Lower leg skin (tissue), 3 donors: ENCODE results near the gene FTSJ3.

Experiments used
- POLR2A ChIP-seq, 2 donors: fragments of 450-650 bp; IDR thresholded peaks; one replicate each; pipeline ENCODE4 v1.6.1; 2016 to 2017; ENCODE audit warnings: antibody characterized with exemption in 2 of 2, mild to moderate bottlenecking in 1 of 2, moderate library complexity in 1 of 2
- TF ChIP-seq, protein P1 (sequence below), 3 donors: fragments of 450-650 bp; IDR thresholded peaks; one replicate each; pipeline ENCODE4 v1.5.1; 2016; ENCODE audit warnings: antibody characterized with exemption in 3 of 3, mild to moderate bottlenecking in 3 of 3, moderate library complexity in 2 of 3

DNA sequence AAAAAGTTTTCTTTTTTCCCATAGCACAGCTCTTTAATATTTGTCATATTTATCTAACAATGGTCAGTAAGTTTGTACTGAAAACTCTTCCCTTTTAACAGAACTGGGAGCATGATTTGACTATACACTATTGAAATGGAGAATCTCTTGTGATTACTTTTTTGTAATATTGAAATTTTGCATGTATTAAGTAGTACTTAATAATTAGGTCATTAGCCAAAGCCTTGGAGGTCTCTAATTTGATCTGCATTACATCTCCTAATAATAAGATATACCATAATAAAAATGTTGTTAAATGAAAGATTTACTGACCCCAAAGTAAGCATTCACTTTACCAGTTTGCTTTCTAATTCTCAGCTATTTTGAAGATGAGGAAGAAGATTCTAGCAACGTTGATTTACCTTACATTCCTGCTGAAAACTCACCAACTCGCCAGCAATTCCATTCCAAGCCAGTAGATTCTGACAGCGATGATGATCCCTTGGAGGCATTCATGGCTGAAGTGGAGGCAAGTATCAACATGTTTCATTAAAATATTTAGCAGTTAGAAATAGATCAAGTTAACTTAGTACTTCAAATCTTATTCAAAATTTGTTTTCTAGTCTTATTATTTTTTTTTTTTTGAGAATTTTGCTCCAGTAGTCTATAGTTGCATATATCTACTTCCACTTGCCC is 35.3 kb downstream of the FTSJ3 start:
- TF ChIP-seq POLR2A (IDR thresholded peaks at IDR 0.05): no peak
- TF ChIP-seq, protein P1, sequence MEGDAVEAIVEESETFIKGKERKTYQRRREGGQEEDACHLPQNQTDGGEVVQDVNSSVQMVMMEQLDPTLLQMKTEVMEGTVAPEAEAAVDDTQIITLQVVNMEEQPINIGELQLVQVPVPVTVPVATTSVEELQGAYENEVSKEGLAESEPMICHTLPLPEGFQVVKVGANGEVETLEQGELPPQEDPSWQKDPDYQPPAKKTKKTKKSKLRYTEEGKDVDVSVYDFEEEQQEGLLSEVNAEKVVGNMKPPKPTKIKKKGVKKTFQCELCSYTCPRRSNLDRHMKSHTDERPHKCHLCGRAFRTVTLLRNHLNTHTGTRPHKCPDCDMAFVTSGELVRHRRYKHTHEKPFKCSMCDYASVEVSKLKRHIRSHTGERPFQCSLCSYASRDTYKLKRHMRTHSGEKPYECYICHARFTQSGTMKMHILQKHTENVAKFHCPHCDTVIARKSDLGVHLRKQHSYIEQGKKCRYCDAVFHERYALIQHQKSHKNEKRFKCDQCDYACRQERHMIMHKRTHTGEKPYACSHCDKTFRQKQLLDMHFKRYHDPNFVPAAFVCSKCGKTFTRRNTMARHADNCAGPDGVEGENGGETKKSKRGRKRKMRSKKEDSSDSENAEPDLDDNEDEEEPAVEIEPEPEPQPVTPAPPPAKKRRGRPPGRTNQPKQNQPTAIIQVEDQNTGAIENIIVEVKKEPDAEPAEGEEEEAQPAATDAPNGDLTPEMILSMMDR (IDR thresholded peaks at IDR 0.05): no peak
